ENCODE measurements around the gene RTN4RL1. TPM values are rescaled to one million over a fixed set of nuclear protein-coding genes. Genes with fewer than 3 reads are reported as not detected.

The RTN4RL1 gene
- total and polyA plus RNA-seq, 2 of the 4 experiments (the other 2 are of a cell fraction) = under 0.01 to 0.03 TPM

DNA sequence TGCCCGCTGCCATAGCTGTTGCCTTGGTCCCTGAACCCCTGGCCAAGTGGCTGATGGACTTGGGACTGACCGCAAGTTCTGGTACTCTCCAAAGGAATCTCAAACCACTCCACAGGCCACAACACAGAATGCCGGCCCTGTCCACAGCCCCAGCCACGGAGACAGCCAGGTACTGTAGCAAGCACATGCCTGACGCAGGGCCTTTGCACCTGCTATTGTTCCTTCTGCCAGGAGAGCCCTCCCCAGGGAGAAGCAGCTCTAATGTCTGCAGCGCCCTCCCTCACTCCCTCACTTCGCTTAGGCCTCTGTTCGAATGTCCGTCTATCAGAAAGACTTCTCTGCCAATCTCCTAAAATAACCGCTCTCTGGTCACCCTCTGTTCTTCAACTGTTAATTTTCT lies 15.4 kb downstream of the RTN4RL1 start:
- H3K9me1 ChIP-seq (ENCODE audit: insufficient read depth, low read length) = no peaks in the 10 kb centered on the region

More for the DNA sequence above, 15.4 kb downstream of the RTN4RL1 start:
- H3K79me1 ChIP-seq (ENCODE audit: low read depth in 1 of 2, low read length in 2 of 2) = no peaks in the 10 kb centered on the region
- dilution Hi-C loops (cut with HindIII; ENCODE audit: low sequenced_read_pairs, unreplicated experiment) (no loop called here), in situ Hi-C loops (cut with MboI; ENCODE audit: low sequenced_read_pairs) (no loop called here), intact Hi-C loops (cut with micrococcal nuclease) (no loop called here)
- no peak overlapping the region for H3K4me3 ChIP-seq (ENCODE audit: insufficient read depth, low read depth, low read length)
- no peak overlapping the region for H3K27ac ChIP-seq (ENCODE audit: insufficient read depth, low read length)
- ATAC-seq (ENCODE audit: low read depth) (no peak), DNase-seq (no peak)
- no peak overlapping the region for H3K9ac ChIP-seq (ENCODE audit: low read depth, low read length)
- 100% methylated on average over 1 of the region's 10 CpGs; no CpG with 5 or more reads in 1 of the 2 experiments for WGBS, 2 experiments (ENCODE audit: extremely low coverage in 2 of 2, insufficient read length in 1 of 2)
- no peak overlapping the region for H2BK15ac ChIP-seq (ENCODE audit: low read depth, low read length)
- H3K4me2 ChIP-seq (ENCODE audit: low read depth, low read length) = no peak overlapping the region
- ChIA-PET CTCF (no interaction called here), POLR2A (ENCODE audit: unreplicated experiment) (no interaction called here)
- peaks cover 9% of the 10 kb centered on the region; the same call in 1 of the 2 replicates for H3K27me3 ChIP-seq (ENCODE audit: control insufficient read depth, insufficient read depth, low read length)
- H2BK120ac ChIP-seq (ENCODE audit: low read depth, low read length) = no peak overlapping the region
- H4K8ac ChIP-seq (ENCODE audit: low read depth in 2 of 2, low read length in 2 of 2) = no peak overlapping the region
- H2AK9ac ChIP-seq (replicated peaks; ENCODE audit: low read depth, low read length, poor library complexity) = no peak overlapping the region
- H2AK5ac ChIP-seq (ENCODE audit: low read depth, low read length) = no peak overlapping the region
- H2BK20ac ChIP-seq (ENCODE audit: low read depth, low read length) = no peak overlapping the region
- no peak overlapping the region for H4K91ac ChIP-seq (ENCODE audit: insufficient read depth, low read depth, low read length)
- H3K36me3 ChIP-seq (ENCODE audit: control insufficient read depth, insufficient read depth, low read length) = no peaks in the 10 kb centered on the region
- H4K5ac ChIP-seq (ENCODE audit: low read depth, low read length) = no peak overlapping the region
- no peaks in the 10 kb centered on the region for H4K20me1 ChIP-seq (ENCODE audit: insufficient read depth, low read length)
- no peak overlapping the region for H3K23ac ChIP-seq (ENCODE audit: low read depth, low read length)
- H2BK5ac ChIP-seq (ENCODE audit: low read depth, low read length, poor library complexity, severe bottlenecking) = no peak overlapping the region
- H3K4me1 ChIP-seq (ENCODE audit: control insufficient read depth, insufficient read depth, low read length) = peaks cover 8% of the 10 kb centered on the region; the same call in 1 of the 2 replicates
- BruUV-seq (replicated peaks) = no TSS peak
- no peak overlapping the region for H2AFZ ChIP-seq (replicated peaks; ENCODE audit: low read length, poor library complexity)
- H3K14ac ChIP-seq (replicated peaks; ENCODE audit: low read depth, low read length) = no peak overlapping the region
- no peak for TF ChIP-seq CEBPB (IDR thresholded peaks at IDR 0.05; ENCODE audit: low read depth, low read length)
- no peak for TF ChIP-seq POLR2A (IDR thresholded peaks at IDR 0.05; ENCODE audit: low read depth, low read length)
- TF ChIP-seq BHLHE40 (IDR thresholded peaks at IDR 0.05; ENCODE audit: low read depth, low read length) = no peak
- no peak for TF ChIP-seq CTCF (conservative IDR thresholded peaks at IDR 0.05; ENCODE audit: low read depth, low read length)
- no peak for TF ChIP-seq ELK1 (IDR thresholded peaks at IDR 0.05; ENCODE audit: borderline replicate concordance, low read depth, low read length)
- H3K18ac ChIP-seq (ENCODE audit: low read depth, low read length) = no peak overlapping the region
- peaks cover 2% of the 10 kb centered on the region; the same call in 1 of the 2 replicates for H3K9me3 ChIP-seq (ENCODE audit: control insufficient read depth, insufficient read depth, low read length)
- H3K56ac ChIP-seq (ENCODE audit: extremely low read depth, insufficient read depth, low read length) = no peak overlapping the region
- no peak overlapping the region for H3K4ac ChIP-seq (ENCODE audit: low read depth, low read length)
